ENCODE results near the gene ZNF32. TPM values are rescaled to one million over a fixed set of nuclear protein-coding genes. Genes with fewer than 3 reads are reported as not detected.

ZNF32 gene
- total and polyA plus RNA-seq, 2 experiments from 2014 or later, result 15.8 to 26.1 TPM

GRCh38 chr10:43610636-43611035, 38.0 kb downstream of the ZNF32 start:
- TF ChIP-seq EZH2 (IDR thresholded peaks at IDR 0.05; ENCODE audit: low read depth, unreplicated experiment), result no peak
- TF ChIP-seq ZNF331 (CRISPR knock-in tag; IDR thresholded peaks at IDR 0.05; ENCODE audit: low read depth), result no peak
- TF ChIP-seq, protein P1, sequence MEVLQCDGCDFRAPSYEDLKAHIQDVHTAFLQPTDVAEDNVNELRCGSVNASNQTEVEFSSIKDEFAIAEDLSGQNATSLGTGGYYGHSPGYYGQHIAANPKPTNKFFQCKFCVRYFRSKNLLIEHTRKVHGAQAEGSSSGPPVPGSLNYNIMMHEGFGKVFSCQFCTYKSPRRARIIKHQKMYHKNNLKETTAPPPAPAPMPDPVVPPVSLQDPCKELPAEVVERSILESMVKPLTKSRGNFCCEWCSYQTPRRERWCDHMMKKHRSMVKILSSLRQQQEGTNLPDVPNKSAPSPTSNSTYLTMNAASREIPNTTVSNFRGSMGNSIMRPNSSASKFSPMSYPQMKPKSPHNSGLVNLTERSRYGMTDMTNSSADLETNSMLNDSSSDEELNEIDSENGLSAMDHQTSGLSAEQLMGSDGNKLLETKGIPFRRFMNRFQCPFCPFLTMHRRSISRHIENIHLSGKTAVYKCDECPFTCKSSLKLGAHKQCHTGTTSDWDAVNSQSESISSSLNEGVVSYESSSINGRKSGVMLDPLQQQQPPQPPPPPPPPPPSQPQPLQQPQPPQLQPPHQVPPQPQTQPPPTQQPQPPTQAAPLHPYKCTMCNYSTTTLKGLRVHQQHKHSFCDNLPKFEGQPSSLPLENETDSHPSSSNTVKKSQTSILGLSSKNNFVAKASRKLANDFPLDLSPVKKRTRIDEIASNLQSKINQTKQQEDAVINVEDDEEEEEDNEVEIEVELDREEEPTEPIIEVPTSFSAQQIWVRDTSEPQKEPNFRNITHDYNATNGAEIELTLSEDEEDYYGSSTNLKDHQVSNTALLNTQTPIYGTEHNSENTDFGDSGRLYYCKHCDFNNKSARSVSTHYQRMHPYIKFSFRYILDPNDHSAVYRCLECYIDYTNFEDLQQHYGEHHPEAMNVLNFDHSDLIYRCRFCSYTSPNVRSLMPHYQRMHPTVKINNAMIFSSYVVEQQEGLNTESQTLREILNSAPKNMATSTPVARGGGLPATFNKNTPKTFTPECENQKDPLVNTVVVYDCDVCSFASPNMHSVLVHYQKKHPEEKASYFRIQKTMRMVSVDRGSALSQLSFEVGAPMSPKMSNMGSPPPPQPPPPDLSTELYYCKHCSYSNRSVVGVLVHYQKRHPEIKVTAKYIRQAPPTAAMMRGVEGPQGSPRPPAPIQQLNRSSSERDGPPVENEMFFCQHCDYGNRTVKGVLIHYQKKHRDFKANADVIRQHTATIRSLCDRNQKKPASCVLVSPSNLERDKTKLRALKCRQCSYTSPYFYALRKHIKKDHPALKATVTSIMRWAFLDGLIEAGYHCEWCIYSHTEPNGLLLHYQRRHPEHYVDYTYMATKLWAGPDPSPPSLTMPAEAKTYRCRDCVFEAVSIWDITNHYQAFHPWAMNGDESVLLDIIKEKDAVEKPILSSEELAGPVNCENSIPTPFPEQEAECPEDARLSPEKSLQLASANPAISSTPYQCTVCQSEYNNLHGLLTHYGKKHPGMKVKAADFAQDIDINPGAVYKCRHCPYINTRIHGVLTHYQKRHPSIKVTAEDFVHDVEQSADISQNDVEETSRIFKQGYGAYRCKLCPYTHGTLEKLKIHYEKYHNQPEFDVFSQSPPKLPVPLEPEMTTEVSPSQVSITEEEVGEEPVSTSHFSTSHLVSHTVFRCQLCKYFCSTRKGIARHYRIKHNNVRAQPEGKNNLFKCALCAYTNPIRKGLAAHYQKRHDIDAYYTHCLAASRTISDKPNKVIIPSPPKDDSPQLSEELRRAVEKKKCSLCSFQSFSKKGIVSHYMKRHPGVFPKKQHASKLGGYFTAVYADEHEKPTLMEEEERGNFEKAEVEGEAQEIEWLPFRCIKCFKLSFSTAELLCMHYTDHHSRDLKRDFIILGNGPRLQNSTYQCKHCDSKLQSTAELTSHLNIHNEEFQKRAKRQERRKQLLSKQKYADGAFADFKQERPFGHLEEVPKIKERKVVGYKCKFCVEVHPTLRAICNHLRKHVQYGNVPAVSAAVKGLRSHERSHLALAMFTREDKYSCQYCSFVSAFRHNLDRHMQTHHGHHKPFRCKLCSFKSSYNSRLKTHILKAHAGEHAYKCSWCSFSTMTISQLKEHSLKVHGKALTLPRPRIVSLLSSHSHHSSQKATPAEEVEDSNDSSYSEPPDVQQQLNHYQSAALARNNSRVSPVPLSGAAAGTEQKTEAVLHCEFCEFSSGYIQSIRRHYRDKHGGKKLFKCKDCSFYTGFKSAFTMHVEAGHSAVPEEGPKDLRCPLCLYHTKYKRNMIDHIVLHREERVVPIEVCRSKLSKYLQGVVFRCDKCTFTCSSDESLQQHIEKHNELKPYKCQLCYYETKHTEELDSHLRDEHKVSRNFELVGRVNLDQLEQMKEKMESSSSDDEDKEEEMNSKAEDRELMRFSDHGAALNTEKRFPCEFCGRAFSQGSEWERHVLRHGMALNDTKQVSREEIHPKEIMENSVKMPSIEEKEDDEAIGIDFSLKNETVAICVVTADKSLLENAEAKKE (CRISPR knock-in tag; IDR thresholded peaks at IDR 0.05), result no peak
- TF ChIP-seq STAT1 (IDR thresholded peaks at IDR 0.05; ENCODE audit: unreplicated experiment), result no peak
- no peak for TF ChIP-seq NANOG (IDR thresholded peaks at IDR 0.05; ENCODE audit: borderline replicate concordance)
- TF ChIP-seq CTCF (conservative IDR thresholded peaks at IDR 0.05; ENCODE audit: low read depth in 2 of 2), result no peak
- TF ChIP-seq EZH2phosphoT487 (IDR thresholded peaks at IDR 0.05; ENCODE audit: unreplicated experiment), result no peak
- TF ChIP-seq, protein P2, sequence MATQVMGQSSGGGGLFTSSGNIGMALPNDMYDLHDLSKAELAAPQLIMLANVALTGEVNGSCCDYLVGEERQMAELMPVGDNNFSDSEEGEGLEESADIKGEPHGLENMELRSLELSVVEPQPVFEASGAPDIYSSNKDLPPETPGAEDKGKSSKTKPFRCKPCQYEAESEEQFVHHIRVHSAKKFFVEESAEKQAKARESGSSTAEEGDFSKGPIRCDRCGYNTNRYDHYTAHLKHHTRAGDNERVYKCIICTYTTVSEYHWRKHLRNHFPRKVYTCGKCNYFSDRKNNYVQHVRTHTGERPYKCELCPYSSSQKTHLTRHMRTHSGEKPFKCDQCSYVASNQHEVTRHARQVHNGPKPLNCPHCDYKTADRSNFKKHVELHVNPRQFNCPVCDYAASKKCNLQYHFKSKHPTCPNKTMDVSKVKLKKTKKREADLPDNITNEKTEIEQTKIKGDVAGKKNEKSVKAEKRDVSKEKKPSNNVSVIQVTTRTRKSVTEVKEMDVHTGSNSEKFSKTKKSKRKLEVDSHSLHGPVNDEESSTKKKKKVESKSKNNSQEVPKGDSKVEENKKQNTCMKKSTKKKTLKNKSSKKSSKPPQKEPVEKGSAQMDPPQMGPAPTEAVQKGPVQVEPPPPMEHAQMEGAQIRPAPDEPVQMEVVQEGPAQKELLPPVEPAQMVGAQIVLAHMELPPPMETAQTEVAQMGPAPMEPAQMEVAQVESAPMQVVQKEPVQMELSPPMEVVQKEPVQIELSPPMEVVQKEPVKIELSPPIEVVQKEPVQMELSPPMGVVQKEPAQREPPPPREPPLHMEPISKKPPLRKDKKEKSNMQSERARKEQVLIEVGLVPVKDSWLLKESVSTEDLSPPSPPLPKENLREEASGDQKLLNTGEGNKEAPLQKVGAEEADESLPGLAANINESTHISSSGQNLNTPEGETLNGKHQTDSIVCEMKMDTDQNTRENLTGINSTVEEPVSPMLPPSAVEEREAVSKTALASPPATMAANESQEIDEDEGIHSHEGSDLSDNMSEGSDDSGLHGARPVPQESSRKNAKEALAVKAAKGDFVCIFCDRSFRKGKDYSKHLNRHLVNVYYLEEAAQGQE (IDR thresholded peaks at IDR 0.05; ENCODE audit: unreplicated experiment), result no peak
- TF ChIP-seq ZNF114 (CRISPR knock-in tag; IDR thresholded peaks at IDR 0.05), result no peak
- TF ChIP-seq CREB1 (CRISPR knock-in tag; IDR thresholded peaks at IDR 0.05; ENCODE audit: low read depth), result no peak
- no peak for TF ChIP-seq JUNB (IDR thresholded peaks at IDR 0.05; ENCODE audit: unreplicated experiment)
- no peak for TF ChIP-seq ETS1 (IDR thresholded peaks at IDR 0.05)
- no peak for TF ChIP-seq POLR2AphosphoS5 (IDR thresholded peaks at IDR 0.05; ENCODE audit: low read depth)
- Mint-ChIP-seq H3K9me3 (peaks cover 27% of the 10 kb centered on the region), H3K27me3 (ENCODE audit: insufficient read depth, low read depth, poor library complexity) (peaks cover 9% of the 10 kb centered on the region), H3K4me3 (no peak overlapping the region), H3K36me3 (ENCODE audit: low read depth) (peaks cover 77% of the 10 kb centered on the region), H3K27ac (no peak overlapping the region), H3K4me1 (peaks cover 10% of the 10 kb centered on the region)
- no peaks in the 10 kb centered on the region for H4K20me1 ChIP-seq (replicated peaks; ENCODE audit: insufficient read depth)
- no peaks in the 10 kb centered on the region for H3F3A ChIP-seq (replicated peaks; ENCODE audit: low read depth)
- H2AFZ ChIP-seq, result no peak overlapping the region
- H3K79me2 ChIP-seq (replicated peaks; ENCODE audit: insufficient read depth), result no peaks in the 10 kb centered on the region
- DNase-seq (ENCODE audit: low spot score), result no peak
- no peak overlapping the region for H3K4me3 ChIP-seq
- no peak for ATAC-seq
- H3K36me3 ChIP-seq (ENCODE audit: insufficient read depth), result peaks cover 27% of the 10 kb centered on the region
- H3K4me1 ChIP-seq (ENCODE audit: insufficient read depth), result no peaks in the 10 kb centered on the region; the same call in 1 of the 2 replicates
- peaks cover 3% of the 10 kb centered on the region; the same call in 1 of the 2 replicates for H3K9me2 ChIP-seq (ENCODE audit: insufficient read depth)
- no peak overlapping the region for H3K4me2 ChIP-seq
- no peak overlapping the region for H3K27ac ChIP-seq (ENCODE audit: low read depth)
- H3K27me3 ChIP-seq (ENCODE audit: insufficient read depth), result no peaks in the 10 kb centered on the region
